Measurements from ENCODE around the gene CLEC9A. TPM values are rescaled to one million over a fixed set of nuclear protein-coding genes. Genes with fewer than 3 reads are reported as not detected.

Gene CLEC9A
- not detected in 2 replicates for total RNA-seq

DNA sequence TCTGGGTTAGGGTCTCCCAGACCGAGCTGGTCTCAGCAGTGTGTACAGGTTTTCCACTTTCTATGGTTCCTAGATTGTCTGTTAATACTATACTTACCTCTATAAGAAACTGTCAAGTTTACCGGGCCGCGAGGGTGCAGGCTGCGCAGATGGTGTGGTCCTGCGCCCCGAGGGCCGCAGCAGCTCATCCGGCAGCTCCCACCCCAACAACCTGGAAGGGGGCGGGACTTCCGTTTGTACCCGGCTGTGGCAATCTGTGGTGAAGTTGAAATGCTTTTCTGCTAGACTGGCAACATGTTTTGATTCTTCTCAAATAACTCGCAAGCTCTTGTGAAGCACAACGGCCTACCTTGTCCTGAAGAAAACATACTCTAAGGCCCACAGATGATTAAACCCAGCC lies at the start of gene CLEC9A:
TSS of gene CLEC9A (plus strand) at position 237 of the 400 bp plus-strand sequence. CDS start 22,006 bp downstream, outside the sequence.

DNA sequence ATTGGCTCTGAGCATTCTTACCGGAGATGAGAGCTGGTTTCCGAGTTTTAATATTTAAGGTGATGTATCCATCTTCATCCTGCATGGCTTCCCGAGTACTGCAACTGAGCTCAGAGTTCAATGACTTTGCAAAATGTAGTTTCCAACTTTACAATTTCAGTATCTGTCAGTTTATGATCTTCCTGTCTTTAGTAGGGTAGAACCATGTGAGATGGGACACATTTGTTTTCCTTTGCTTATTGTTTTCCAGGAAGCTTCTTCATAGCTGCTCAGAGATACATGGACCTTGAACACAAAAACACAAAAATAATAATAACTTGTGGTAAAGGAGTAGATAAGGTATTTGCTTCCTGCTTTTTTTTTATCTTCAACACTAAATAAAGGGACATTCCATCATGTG lies 31.5 kb upstream of the CLEC9A start, which contains the start of gene CLEC1B:
TSS of gene CLEC1B (minus strand) at position 106 of the 400 bp plus-strand sequence. CDS start at position 85, 21 bp downstream.

DNA sequence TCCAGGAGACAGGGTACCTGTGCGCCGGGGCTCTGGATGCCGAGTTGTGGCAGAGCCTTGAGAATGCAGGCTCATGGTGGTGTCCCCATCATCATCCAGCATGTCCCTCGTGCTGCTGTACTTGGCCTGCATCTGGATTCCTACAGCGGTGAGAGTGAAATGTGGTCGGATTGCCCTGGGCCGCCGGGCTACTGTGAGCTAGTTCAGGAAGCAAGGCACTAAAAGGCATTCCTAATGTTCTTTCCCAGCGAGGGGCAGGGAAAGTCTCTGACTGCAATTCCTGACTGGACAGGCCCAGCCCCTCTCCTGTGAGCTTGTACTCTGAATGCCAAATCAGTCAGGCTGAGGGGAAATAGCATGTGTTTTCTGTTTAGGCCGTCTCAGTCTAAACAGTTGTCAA lies 68.3 kb downstream of the CLEC9A start, which contains the start of gene CLEC1A:
TSS of gene CLEC1A (minus strand) at position 195 of the 400 bp plus-strand sequence. CDS start at position 132, 63 bp downstream.

Other genes with a start within 250 kb of the CLEC9A start
- gene KLRF1, start 203.2 kb upstream of the CLEC9A start, total RNA-seq, result 0.09 TPM in 1 of 2 replicates, not detected in the other
- gene CLEC2B, start 161.3 kb upstream of the CLEC9A start, total RNA-seq, result 45.6 and 83.1 TPM in 2 replicates
- not detected in 2 replicates for gene KLRF2, start 149.2 kb upstream of the CLEC9A start, total RNA-seq
- not detected in 2 replicates for gene CLEC2A, start 98.3 kb upstream of the CLEC9A start, total RNA-seq
- not detected in 2 replicates for gene CLEC12A, start 59.3 kb upstream of the CLEC9A start, total RNA-seq
- not detected in 2 replicates for gene CLEC1B, start 31.6 kb upstream of the CLEC9A start, total RNA-seq
- gene CLEC12B, start 20.1 kb upstream of the CLEC9A start, total RNA-seq, result not detected in 2 replicates
- gene CLEC1A, start 68.3 kb downstream of the CLEC9A start, total RNA-seq, result 14.4 and 15.8 TPM in 2 replicates
- gene CLEC7A, start 99.5 kb downstream of the CLEC9A start, total RNA-seq, result 0.33 and 0.43 TPM in 2 replicates
- gene OLR1, start 141.4 kb downstream of the CLEC9A start, total RNA-seq, result under 0.01 TPM in 1 of 2 replicates, not detected in the other
- not detected in 2 replicates for gene TMEM52B, start 148.3 kb downstream of the CLEC9A start, total RNA-seq
- 126 and 215 TPM in 2 replicates for gene GABARAPL1, start 182.2 kb downstream of the CLEC9A start, total RNA-seq